ENCODE measurements around the gene KLRF2.
A peak's percentile ranks its signal among the peaks of the same experiment; 100 is the strongest.

Gene KLRF2

GRCh38 chr12:9911708-9912107 is 30.4 kb downstream of the KLRF2 start:
- no peak overlapping the region for H3K4me3 ChIP-seq (ENCODE audit: low read depth, low read length)
- TF ChIP-seq CTCF (IDR thresholded peaks at IDR 0.05; ENCODE audit: low read depth, low read length, missing control alignments), result no peak
- DNase-seq (ENCODE audit: low read depth), result no peak

DNA sequence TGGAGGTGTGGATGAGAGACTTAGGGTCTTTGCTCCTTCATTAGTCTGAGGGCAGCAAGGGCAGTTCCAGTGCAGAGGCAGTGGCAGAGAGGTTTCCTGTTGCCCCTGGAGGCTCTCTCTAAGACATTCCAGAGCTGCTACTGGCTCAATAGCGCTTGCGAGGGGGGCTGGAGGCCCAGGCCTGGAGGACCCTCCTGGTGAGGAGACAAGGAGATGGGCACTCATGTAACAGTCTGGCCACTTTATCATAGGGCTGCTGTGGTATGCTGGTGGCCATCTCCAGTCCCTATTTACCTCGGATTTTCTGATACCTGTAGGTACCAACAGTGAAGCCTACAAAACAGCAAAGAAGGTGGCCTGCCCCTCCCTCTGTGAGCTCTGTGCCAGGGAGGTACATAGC is 38.2 kb downstream of the KLRF2 start:
- H3K4me3 ChIP-seq (ENCODE audit: low read depth, low read length), result no peak overlapping the region
- TF ChIP-seq CTCF (IDR thresholded peaks at IDR 0.05; ENCODE audit: low read depth, low read length, missing control alignments), result no peak
- DNase-seq (ENCODE audit: low read depth), result no peak

- DNase-seq (ENCODE audit: low read depth), result no peak
- H3K4me3 ChIP-seq (ENCODE audit: low read depth, low read length), result no peak overlapping the region
- no peak for TF ChIP-seq CTCF (IDR thresholded peaks at IDR 0.05; ENCODE audit: low read depth, low read length, missing control alignments)
These were observed 39.2 kb downstream of the KLRF2 start for GRCh38 chr12:9920451-9920850.

- DNase-seq (ENCODE audit: low read depth), result no peak
- no peak for TF ChIP-seq CTCF (IDR thresholded peaks at IDR 0.05; ENCODE audit: low read depth, low read length, missing control alignments)
- no peak overlapping the region for H3K4me3 ChIP-seq (ENCODE audit: low read depth, low read length)
These were observed 41.1 kb downstream of the KLRF2 start for GRCh38 chr12:9922429-9922828.

GRCh38 chr12:9925705-9926393 is 44.6 kb downstream of the KLRF2 start:
- no peak overlapping the region for H3K4me3 ChIP-seq (ENCODE audit: low read depth, low read length)
- TF ChIP-seq CTCF (IDR thresholded peaks at IDR 0.05; ENCODE audit: low read depth, low read length, missing control alignments), result peak; percentile 42
- DNase-seq (ENCODE audit: low read depth), result no peak

DNA sequence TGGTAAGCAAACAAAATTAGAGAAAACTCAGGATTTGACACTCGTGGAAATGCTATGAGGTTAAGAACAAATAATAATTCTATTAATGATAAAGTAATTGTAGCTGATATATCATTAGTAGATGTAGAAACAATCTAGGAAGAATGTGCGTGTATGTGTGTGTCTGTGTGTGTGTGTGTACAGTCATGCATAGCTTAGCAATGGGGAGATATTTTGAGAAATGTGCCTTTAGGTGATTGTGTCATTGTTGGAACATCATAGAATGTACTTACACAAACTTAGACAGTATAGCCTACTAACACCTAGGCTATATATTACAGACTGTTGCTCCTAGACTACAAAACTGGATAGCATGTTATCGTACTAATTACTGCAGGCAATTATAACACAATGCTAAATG is 45.6 kb downstream of the KLRF2 start:
- no peak for DNase-seq (ENCODE audit: low read depth)
- no peak for TF ChIP-seq CTCF (IDR thresholded peaks at IDR 0.05; ENCODE audit: low read depth, low read length, missing control alignments)
- H3K4me3 ChIP-seq (ENCODE audit: low read depth, low read length), result no peak overlapping the region

GRCh38 chr12:9928607-9929006 is 47.3 kb downstream of the KLRF2 start:
- DNase-seq (ENCODE audit: low read depth), result no peak
- TF ChIP-seq CTCF (IDR thresholded peaks at IDR 0.05; ENCODE audit: low read depth, low read length, missing control alignments), result no peak
- no peak overlapping the region for H3K4me3 ChIP-seq (ENCODE audit: low read depth, low read length)

All from GM12864 (cell line).